ENCODE measurements around the gene BAK1.
"Not testable (repeated sequence)": the region's sequence is repeated elsewhere in the genome, so short reads cannot be mapped to it uniquely, and the experiment has no call there.

The BAK1 gene

GRCh38 chr6:33549196-33549595 lies 30.9 kb downstream of the BAK1 start:
- no peak for DNase-seq

- no peak for DNase-seq
These were observed 32.6 kb downstream of the BAK1 start for GRCh38 chr6:33547499-33547898.

- DNase-seq: no peak
These were observed 33.3 kb downstream of the BAK1 start for GRCh38 chr6:33546766-33547165.

- DNase-seq: not testable (repeated sequence)
These were observed 34.8 kb downstream of the BAK1 start for GRCh38 chr6:33545292-33545691.

- DNase-seq: no peak
These were observed 37.0 kb downstream of the BAK1 start for GRCh38 chr6:33543116-33543515.

GRCh38 chr6:33540768-33541167 lies 39.3 kb downstream of the BAK1 start:
- no peak for DNase-seq

- no peak for DNase-seq
These were observed 45.4 kb downstream of the BAK1 start for GRCh38 chr6:33534702-33535101.

- DNase-seq: not testable (repeated sequence)
These were observed 46.8 kb downstream of the BAK1 start for GRCh38 chr6:33533163-33533869.

GRCh38 chr6:33532431-33532830 lies 47.6 kb downstream of the BAK1 start:
- not testable (repeated sequence) for DNase-seq

GRCh38 chr6:33530617-33531016 lies 49.5 kb downstream of the BAK1 start:
- not testable (repeated sequence) for DNase-seq

Measured in inflammatory macrophage treated with lipopolysaccharide for 4 hours (primary cell).